Spleen (tissue), 11 donors: ENCODE data around the gene DAB1. TPM values are rescaled to one million over a fixed set of nuclear protein-coding genes. Genes with fewer than 3 reads are reported as not detected.

Source experiments
- DNase-seq: peaks from one replicate; pipeline ENCODE4 v3.0.0-alpha.2; 2020
- H3K27ac ChIP-seq, 8 donors: fragments of 200-600 bp; sonication (generic) in 7 of 8; 1 replicate in 4 of 8; 2 replicates in 4 of 8; pipeline versions ENCODE4 v1.5.0 to v1.8.0; 2016 to 2021; ENCODE audit warnings: inconsistent platforms in 4 of 8, mild to moderate bottlenecking in 4 of 8, moderate library complexity in 1 of 8
- H3K27me3 ChIP-seq, 7 donors: fragments of 200-600 bp; sonication (generic) in 6 of 7; replicated peaks in 1 of 7; 1 replicate in 4 of 7; 2 replicates in 3 of 7; pipeline versions ENCODE4 v1.5.0 to v1.8.0; 2016 to 2021; ENCODE audit warnings: inconsistent platforms in 3 of 7, mild to moderate bottlenecking in 1 of 7
- H3K36me3 ChIP-seq, 6 donors: fragments of 200-600 bp; sonication (generic) in 5 of 6; 1 replicate in 4 of 6; 2 replicates in 2 of 6; pipeline versions ENCODE4 v1.5.0 to v1.8.0; 2016 to 2021; ENCODE audit warnings: inconsistent platforms in 2 of 6
- H3K4me1 ChIP-seq, 6 donors: fragments of 200-600 bp; sonication (generic) in 5 of 6; 1 replicate in 3 of 6; 2 replicates in 3 of 6; pipeline versions ENCODE4 v1.5.0 to v1.8.0; 2016 to 2021; ENCODE audit warnings: inconsistent platforms in 3 of 6
- H3K4me3 ChIP-seq, 8 donors: fragments of 200-600 bp; sonication (generic) in 7 of 8; 1 replicate in 4 of 8; 2 replicates in 4 of 8; pipeline versions ENCODE4 v1.5.0 to v1.8.0; 2016 to 2021; ENCODE audit warnings: inconsistent platforms in 4 of 8, mild to moderate bottlenecking in 4 of 8, moderate library complexity in 2 of 8
- H3K9me3 ChIP-seq, 8 donors: fragments of 200-600 bp; sonication (generic) in 7 of 8; 1 replicate in 4 of 8; 2 replicates in 4 of 8; pipeline versions ENCODE4 v1.5.0 to v1.8.0; 2016 to 2021; ENCODE audit warnings: inconsistent platforms in 4 of 8
- CTCF ChIP-seq, 11 experiments: fragments of 200-600 bp in 7 of 11; fragments of 450-650 bp in 4 of 11; sonication (generic) in 4 of 11; IDR thresholded peaks in 8 of 11; conservative IDR thresholded peaks in 3 of 11; 1 replicate in 7 of 11; 2 replicates in 4 of 11; pipeline versions ENCODE4 v1.4.0 to v1.8.0; 2016 to 2021; ENCODE audit warnings: antibody characterized with exemption in 11 of 11, inconsistent platforms in 4 of 11, mild to moderate bottlenecking in 1 of 11
- POLR2A ChIP-seq, 3 donors: fragments of 450-650 bp; IDR thresholded peaks; one replicate each; pipeline ENCODE4 v1.5.1; 2017; ENCODE audit warnings: antibody characterized with exemption in 3 of 3, mild to moderate bottlenecking in 1 of 3
- POLR2AphosphoS5 ChIP-seq, 3 donors: sonication (generic); formaldehyde crosslinking; IDR thresholded peaks; one replicate each; pipeline ENCODE4 v1.5.1; 2017; ENCODE audit warnings: antibody characterized with exemption in 3 of 3
- WGBS, 5 donors: extraction: QIAGEN DNeasy Blood & Tissue Kit in 3 of 5; methylation state at CpG; one replicate each; pipeline versions ENCODE4 v1.1.5 to v1.1.7; 2013 to 2018; 5-methylcytosine and 5-hydroxymethylcytosine counted together
- intact Hi-C: fragments of 100-400 bp; cut with DNase I; formaldehyde crosslinking; loops from one replicate; pipeline ENCODE4 v1.15.0; 2023; ENCODE audit warnings: low total_unique reads
- polyA plus RNA-seq, 3 donors: library from polyadenylated mRNA; stranded (reverse); fragments of 200-250 nt; gene quantifications; one replicate each; pipeline ENCODE4 v1.2.1, GENCODE V29; 2013
- total RNA-seq, 7 donors: library from RNA; depleted of rRNA in 3 of 7; stranded (reverse); fragments of >200 nt in 3 of 7; fragmentation: NEBNext Ultra II Directional in 4 of 7; extraction: Animal tissue kit (Norgen Biotek cat#: 25700) in 4 of 7; gene quantifications; one replicate each; pipeline versions ENCODE4 v1.1.0 to v1.2.1, GENCODE V29; 2016 to 2021
- donor health status: healthy with polysubstance abuse.
- donor health status: DM: no; HTN: no; CAD: no; lungs with moderate emphysema.
- donor health status: DM: no; HTN: no; CAD: no.
- donor health status: Bipolar disorder and iron deficiency.
- donor health status: healthy.
- donor health status: DM: no; HTN: no; CAD: no.
- donor health status: DM: yes; HTN: yes; CAD: no.

Gene DAB1
- total and polyA plus RNA-seq, 10 donors, result 0.03 to 0.70 (median 0.26) TPM; not detected in 1

DNA sequence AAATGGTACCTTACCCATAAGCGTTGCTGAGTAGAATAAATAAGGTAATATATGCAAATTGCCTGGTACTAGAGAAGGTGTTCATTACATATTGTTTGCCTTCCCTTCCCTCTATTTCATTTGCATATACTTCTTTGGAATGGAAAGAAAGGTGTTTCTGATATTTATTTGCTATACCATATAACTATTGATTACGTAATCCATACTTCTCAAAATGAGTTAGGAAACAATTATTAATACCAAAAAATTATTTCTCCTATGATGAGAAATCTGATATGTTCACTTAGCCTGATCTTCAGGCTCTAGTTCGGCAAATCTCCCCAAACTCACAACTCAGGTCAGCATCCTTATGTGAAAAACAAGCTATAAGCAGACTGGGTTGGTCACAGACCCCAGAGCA lies 119.3 kb downstream of the DAB1 start:
- Histone ChIP-seq H3K27me3 (peaks cover 0 to 3% (median 0%) of the 10 kb centered on the region in 7 donors), H3K36me3 (no peaks in the 10 kb centered on the region), H3K9me3 (no peaks in the 10 kb centered on the region), H3K27ac (no peak overlapping the region), H3K4me1 (no peaks in the 10 kb centered on the region), H3K4me3 (no peak overlapping the region)
- WGBS, 5 donors, result 83 to 92% (median 87%) methylated on average over 3 of the region's 3 CpGs
- no peak for DNase-seq
- TF ChIP-seq POLR2AphosphoS5 (IDR thresholded peaks at IDR 0.05), result no peak
- no peak for TF ChIP-seq POLR2A (IDR thresholded peaks at IDR 0.05)
- TF ChIP-seq CTCF (IDR thresholded peaks at IDR 0.05 in 8 of 11, conservative IDR thresholded peaks at IDR 0.05 in 3 of 11), result no peak
- intact Hi-C loops, result no loop called here

DNA sequence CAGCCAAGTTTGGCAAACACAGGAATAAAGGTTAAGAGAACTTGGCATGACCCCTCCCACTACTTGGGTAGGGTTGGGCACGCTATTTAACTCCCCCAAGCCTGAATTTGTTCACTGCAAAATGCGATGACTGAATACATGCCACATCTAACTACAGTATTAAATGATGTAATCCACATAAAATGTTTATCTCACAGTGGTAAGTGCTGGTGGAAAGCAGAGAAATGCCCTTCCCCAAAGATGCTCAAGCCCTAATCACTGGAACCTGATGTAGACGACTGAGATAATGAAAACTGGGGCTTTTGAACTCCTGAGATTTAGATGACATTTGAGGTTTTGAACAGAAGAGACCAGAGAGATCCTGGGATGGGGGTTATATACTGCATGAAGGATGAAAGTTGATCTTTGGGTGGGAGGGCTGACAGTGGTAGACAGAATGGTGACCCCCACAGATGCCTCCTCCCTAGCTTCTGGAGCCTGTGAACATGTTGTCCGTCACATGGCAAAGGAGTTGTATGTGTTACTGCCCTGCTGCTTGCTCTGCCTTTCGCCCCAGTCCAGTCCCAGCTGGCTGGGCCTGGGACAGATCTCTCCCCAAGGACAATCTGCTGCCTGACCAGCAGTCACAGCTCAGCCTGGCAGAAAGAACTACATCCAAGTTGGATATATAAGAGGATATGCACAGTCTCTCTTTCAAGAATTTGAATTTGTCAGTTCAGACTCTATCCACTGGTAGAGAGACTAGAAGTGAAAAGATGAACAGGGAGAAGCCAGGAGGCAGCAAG lies 120.9 kb downstream of the DAB1 start:
- H3K27me3 ChIP-seq, result peaks cover 0 to 3% (median 0%) of the 10 kb centered on the region in 7 donors
- intact Hi-C loops, result no loop called here

GRCh38 chr1:57300186-57300585 lies 123.7 kb downstream of the DAB1 start:
- no peaks in the 10 kb centered on the region for H3K9me3 ChIP-seq
- no peak for TF ChIP-seq POLR2A (IDR thresholded peaks at IDR 0.05)
- TF ChIP-seq CTCF (IDR thresholded peaks at IDR 0.05 in 8 of 11, conservative IDR thresholded peaks at IDR 0.05 in 3 of 11), result no peak
- TF ChIP-seq POLR2AphosphoS5 (IDR thresholded peaks at IDR 0.05), result no peak
- no peaks in the 10 kb centered on the region for H3K36me3 ChIP-seq
- DNase-seq, result no peak
- 86 to 94% (median 89%) methylated on average over 2 of the region's 2 CpGs for WGBS, 5 donors
- H3K4me3 ChIP-seq, result no peak overlapping the region
- no peak overlapping the region for H3K27ac ChIP-seq
- no peaks in the 10 kb centered on the region for H3K4me1 ChIP-seq
- H3K27me3 ChIP-seq, result peaks cover 0 to 3% (median 0%) of the 10 kb centered on the region in 7 donors
- intact Hi-C loops, result no loop called here

More for the DNA sequence above, 120.9 kb downstream of the DAB1 start:
- H3K4me1 ChIP-seq, result no peaks in the 10 kb centered on the region
- DNase-seq, result no peak
- no peak overlapping the region for H3K27ac ChIP-seq
- no peak overlapping the region for H3K4me3 ChIP-seq
- no peaks in the 10 kb centered on the region for H3K36me3 ChIP-seq
- WGBS, 5 donors, result 85 to 91% (median 89%) methylated on average over 5 of the region's 5 CpGs
- TF ChIP-seq POLR2A (IDR thresholded peaks at IDR 0.05) (no peak), POLR2AphosphoS5 (IDR thresholded peaks at IDR 0.05) (no peak), CTCF (IDR thresholded peaks at IDR 0.05 in 8 of 11, conservative IDR thresholded peaks at IDR 0.05 in 3 of 11) (no peak)
- H3K9me3 ChIP-seq, result no peaks in the 10 kb centered on the region

GRCh38 chr1:57296726-57297250 lies 127.1 kb downstream of the DAB1 start:
- Histone ChIP-seq H3K27ac (no peak overlapping the region), H3K4me3 (no peak overlapping the region), H3K9me3 (no peaks in the 10 kb centered on the region), H3K36me3 (no peaks in the 10 kb centered on the region), H3K27me3 (peaks cover 0 to 3% (median 0%) of the 10 kb centered on the region in 7 donors), H3K4me1 (no peaks in the 10 kb centered on the region)
- WGBS, 5 donors, result 75 to 84% (median 78%) methylated on average over 4 of the region's 4 CpGs
- no peak for DNase-seq
- intact Hi-C loops, result no loop called here
- TF ChIP-seq POLR2AphosphoS5 (IDR thresholded peaks at IDR 0.05) (no peak), CTCF (IDR thresholded peaks at IDR 0.05 in 8 of 11, conservative IDR thresholded peaks at IDR 0.05 in 3 of 11) (no peak), POLR2A (IDR thresholded peaks at IDR 0.05) (no peak)
